Omental fat pad (tissue), 4 donors: ENCODE measurements around the gene RNASEH2C. TPM values are rescaled to one million over a fixed set of nuclear protein-coding genes. Genes with fewer than 3 reads are reported as not detected.
"Not testable (repeated sequence)": the region's sequence is repeated elsewhere in the genome, so short reads cannot be mapped to it uniquely, and the experiment has no call there.

ENCODE experiments used
- ATAC-seq: fragments of 150-250 bp; one replicate; pipeline ENCODE4 v1.9.1; 2016; ENCODE audit warnings: mild to moderate bottlenecking, moderate library complexity; ENCODE audit not compliant: low FRiP score
- DNase-seq: peaks from one replicate; pipeline ENCODE4 v3.0.0-alpha.2; 2019; ENCODE audit warnings: low spot score
- CTCF ChIP-seq, 3 donors: fragments of 450-650 bp; IDR thresholded peaks; one replicate each; pipeline ENCODE4 v1.5.1; 2016 to 2017; ENCODE audit warnings: antibody characterized with exemption in 3 of 3, mild to moderate bottlenecking in 3 of 3, moderate library complexity in 2 of 3
- total RNA-seq, 4 donors: library from RNA; depleted of rRNA; stranded (reverse); fragments of >200 nt; gene quantifications; one replicate each; pipeline ENCODE4 v1.1.0, GENCODE V29; 2016

RNASEH2C gene
- total RNA-seq, 4 donors from 2014 or later, result 89.7 to 192 (median 125) TPM

GRCh38 chr11:65744026-65744698 is 23.6 kb upstream of the RNASEH2C start:
- no peak for ATAC-seq

GRCh38 chr11:65743681-65744025 is 23.1 kb upstream of the RNASEH2C start:
- no peak for TF ChIP-seq CTCF (IDR thresholded peaks at IDR 0.05)
- no peak for DNase-seq
- no peak for ATAC-seq

More at GRCh38 chr11:65744026-65744698, 23.6 kb upstream of the RNASEH2C start:
- DNase-seq, result no peak
- TF ChIP-seq CTCF (IDR thresholded peaks at IDR 0.05), result no peak

- ATAC-seq (no peak), DNase-seq (no peak)
- no peak for TF ChIP-seq CTCF (IDR thresholded peaks at IDR 0.05)
Observed at GRCh38 chr11:65742353-65742752, 21.8 kb upstream of the RNASEH2C start.

- DNase-seq (no peak), ATAC-seq (no peak)
Observed at GRCh38 chr11:65741185-65741584, 20.6 kb upstream of the RNASEH2C start.

GRCh38 chr11:65739022-65739421 is 18.4 kb upstream of the RNASEH2C start:
- DNase-seq (no peak), ATAC-seq (no peak)
- no peak for TF ChIP-seq CTCF (IDR thresholded peaks at IDR 0.05)

More at GRCh38 chr11:65741185-65741584, 20.6 kb upstream of the RNASEH2C start:
- no peak for TF ChIP-seq CTCF (IDR thresholded peaks at IDR 0.05)

GRCh38 chr11:65736810-65737209 is 16.2 kb upstream of the RNASEH2C start:
- ATAC-seq, result no peak

GRCh38 chr11:65735111-65735510 is 14.5 kb upstream of the RNASEH2C start:
- not testable (repeated sequence) for DNase-seq, ATAC-seq

More at GRCh38 chr11:65736810-65737209, 16.2 kb upstream of the RNASEH2C start:
- no peak for TF ChIP-seq CTCF (IDR thresholded peaks at IDR 0.05)
- no peak for DNase-seq
